ENCODE data around the gene SEMA5A. TPM values are rescaled to one million over a fixed set of nuclear protein-coding genes. Genes with fewer than 3 reads are reported as not detected.

SEMA5A gene
- total RNA-seq, 4 donors from 2014 or later, result 2.4 to 129 (median 10.0) TPM

GRCh38 chr5:9544056-9544455 lies 1.8 kb downstream of the SEMA5A start:
- no peak for DNase-seq
- intact Hi-C loops (cut with DNase I; ENCODE audit: low total_unique reads), result no loop called here
- Histone ChIP-seq H3K27me3 (no peaks in the 10 kb centered on the region), H3K4me1 (peaks cover 0 to 10% of the 10 kb centered on the region in 2 donors), H3K36me3 (no peaks in the 10 kb centered on the region), H3K27ac (peak overlapping the region; percentile 54 to 63), H3K9me3 (no peaks in the 10 kb centered on the region), H3K4me3 (peak overlapping the region; percentile 73 to 75)
- TF ChIP-seq CTCF (IDR thresholded peaks at IDR 0.05) (no peak), POLR2A (IDR thresholded peaks at IDR 0.05) (no peak)

DNA sequence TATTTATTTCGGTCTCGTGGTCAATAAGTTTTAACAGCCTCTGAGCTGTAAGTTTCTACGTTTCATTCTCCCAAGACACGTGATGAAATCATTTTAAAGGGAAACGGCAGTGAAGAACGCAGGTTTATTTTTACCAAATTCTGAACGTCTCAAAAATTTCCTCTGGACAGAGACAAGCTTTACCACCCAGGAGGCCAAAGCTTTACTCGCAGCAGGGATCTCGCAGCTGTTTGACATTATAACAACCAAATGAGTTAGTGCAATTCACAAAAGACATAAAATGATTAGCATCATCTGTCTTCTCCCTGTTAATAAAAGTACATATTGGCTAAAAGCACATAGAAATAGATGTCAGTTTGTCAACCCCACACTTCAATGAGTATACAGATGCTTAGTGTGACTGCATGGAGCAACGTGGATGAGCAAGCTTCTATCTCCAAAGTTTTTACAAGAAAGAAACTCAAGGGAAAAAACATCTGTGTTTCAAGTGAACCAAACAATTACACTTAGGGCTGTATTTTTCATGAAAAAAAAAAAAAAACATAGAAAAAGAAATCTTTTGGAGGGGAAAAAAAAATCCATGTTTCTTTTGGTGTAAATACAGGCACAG lies 2.5 kb downstream of the SEMA5A start:
- Histone ChIP-seq H3K4me3 (no peak overlapping the region), H3K27me3 (no peaks in the 10 kb centered on the region), H3K9me3 (no peaks in the 10 kb centered on the region), H3K4me1 (peaks cover 0 to 10% of the 10 kb centered on the region in 2 donors), H3K36me3 (no peaks in the 10 kb centered on the region), H3K27ac (peak overlapping the region; percentile 54 to 63)
- TF ChIP-seq CTCF (IDR thresholded peaks at IDR 0.05), result no peak
- no peak for TF ChIP-seq POLR2A (IDR thresholded peaks at IDR 0.05)
- intact Hi-C loops (cut with DNase I; ENCODE audit: low total_unique reads), result no loop called here
- no peak for DNase-seq

DNA sequence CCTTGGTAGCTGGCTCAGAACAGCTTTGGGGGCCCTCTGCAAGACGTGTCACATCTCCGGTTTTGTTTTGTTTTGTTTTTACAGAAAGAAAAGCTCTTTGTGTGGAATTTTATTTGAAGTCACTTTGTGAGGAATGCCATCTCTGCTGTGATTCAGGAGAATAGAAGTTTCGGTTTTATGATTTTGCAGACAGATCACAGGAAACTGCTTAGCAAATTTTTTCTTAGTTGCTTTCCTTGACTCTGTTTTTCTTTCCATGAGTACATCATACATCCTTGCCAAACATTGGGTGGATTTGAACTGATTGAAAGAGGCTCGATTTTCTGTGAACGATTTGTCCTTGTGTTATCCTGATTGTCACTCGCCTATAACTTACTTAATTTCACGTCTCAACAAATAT lies 5.1 kb downstream of the SEMA5A start:
- Histone ChIP-seq H3K4me3 (no peak overlapping the region), H3K27me3 (no peaks in the 10 kb centered on the region), H3K4me1 (peaks cover 0 to 10% of the 10 kb centered on the region in 2 donors), H3K9me3 (no peaks in the 10 kb centered on the region), H3K36me3 (no peaks in the 10 kb centered on the region), H3K27ac (peak overlapping the region in 1 of 2 donors; percentile 2)
- intact Hi-C loops (cut with DNase I; ENCODE audit: low total_unique reads), result no loop called here
- no peak for DNase-seq
- no peak for TF ChIP-seq POLR2A (IDR thresholded peaks at IDR 0.05)
- TF ChIP-seq CTCF (IDR thresholded peaks at IDR 0.05), result no peak

- intact Hi-C loops (cut with DNase I; ENCODE audit: low total_unique reads), result no loop called here
- no peak overlapping the region for H3K27ac ChIP-seq
- no peak for DNase-seq
- H3K36me3 ChIP-seq, result no peaks in the 10 kb centered on the region
- H3K4me1 ChIP-seq, result no peaks in the 10 kb centered on the region
- H3K9me3 ChIP-seq, result no peaks in the 10 kb centered on the region
- TF ChIP-seq POLR2A (IDR thresholded peaks at IDR 0.05) (no peak), CTCF (IDR thresholded peaks at IDR 0.05) (no peak)
- H3K27me3 ChIP-seq, result no peaks in the 10 kb centered on the region
- H3K4me3 ChIP-seq, result no peak overlapping the region
Measured at GRCh38 chr5:9538504-9538903, 7.4 kb downstream of the SEMA5A start.

DNA sequence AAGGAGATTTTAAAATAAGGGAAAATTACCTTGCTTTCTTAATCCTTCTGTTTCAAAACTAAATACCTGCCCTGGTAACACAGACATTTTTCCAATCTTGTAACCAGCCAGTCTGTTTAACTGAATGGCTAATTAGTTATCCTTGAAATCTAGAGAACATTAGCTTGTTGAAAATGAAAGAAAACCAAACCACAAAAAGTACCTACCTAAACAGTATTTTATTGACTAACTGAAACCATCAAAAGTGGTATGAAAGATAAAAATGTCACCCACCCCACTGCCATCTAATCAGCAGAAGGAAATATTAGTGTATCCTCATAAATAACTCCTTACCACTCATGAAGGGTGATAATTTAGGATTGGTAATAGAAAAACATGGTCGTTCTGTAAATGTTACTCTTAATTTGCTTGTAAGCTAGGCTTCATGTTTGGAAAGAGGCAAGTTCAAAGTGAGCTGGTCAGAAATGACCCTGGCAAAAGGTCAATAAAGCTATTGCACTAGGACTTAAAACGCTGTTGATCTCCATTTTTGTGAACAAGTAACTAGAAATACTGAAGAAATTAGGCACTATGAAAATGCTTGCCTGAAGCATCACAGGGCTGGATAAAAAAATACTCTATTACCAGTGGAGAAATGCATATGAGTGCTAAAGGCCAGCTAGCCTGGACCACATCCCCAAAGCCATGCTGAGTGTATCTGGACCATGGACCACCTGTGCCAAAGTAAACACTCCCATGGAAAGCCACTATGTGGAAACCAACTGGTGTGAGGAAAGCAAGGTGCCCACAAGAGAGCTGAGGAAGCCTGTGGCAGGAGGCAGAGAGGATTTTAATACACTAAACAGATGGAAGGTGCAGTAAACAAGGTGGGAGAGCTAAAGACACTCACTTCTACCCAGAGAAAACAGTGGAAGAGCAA lies 8.4 kb downstream of the SEMA5A start:
- H3K27me3 ChIP-seq, result no peaks in the 10 kb centered on the region
- DNase-seq, result no peak
- intact Hi-C loops (cut with DNase I; ENCODE audit: low total_unique reads), result no loop called here

More for the DNA sequence above, 8.4 kb downstream of the SEMA5A start:
- Histone ChIP-seq H3K4me3 (no peak overlapping the region), H3K9me3 (no peaks in the 10 kb centered on the region), H3K4me1 (no peaks in the 10 kb centered on the region), H3K36me3 (no peaks in the 10 kb centered on the region), H3K27ac (no peak overlapping the region)
- TF ChIP-seq POLR2A (IDR thresholded peaks at IDR 0.05) (no peak), CTCF (IDR thresholded peaks at IDR 0.05) (no peak)

All from uterus (tissue), 4 donors.